Adrenal gland (tissue), 12 donors: ENCODE results near the gene TADA3. TPM values are rescaled to one million over a fixed set of nuclear protein-coding genes. Genes with fewer than 3 reads are reported as not detected.
"Not testable (repeated sequence)": the region's sequence is repeated elsewhere in the genome, so short reads cannot be mapped to it uniquely, and the experiment has no call there.

Source experiments
- DNase-seq, 7 donors: peaks; one replicate each; pipeline ENCODE4 v3.0.0-alpha.2; 2019 to 2020
- H3K27ac ChIP-seq, 5 donors: fragments of 200-600 bp; sonication (generic) in 4 of 5; 1 replicate in 3 of 5; 2 replicates in 2 of 5; pipeline versions ENCODE4 v1.5.1 to v1.8.0; 2016 to 2020; ENCODE audit warnings: mild to moderate bottlenecking in 1 of 5
- H3K27me3 ChIP-seq: fragments of 200-600 bp; 2 replicates; pipeline ENCODE4 v1.8.0; 2021
- H3K36me3 ChIP-seq, 2 donors: fragments of 200-600 bp; replicated peaks in 1 of 2; 1 replicate in 1 of 2; 2 replicates in 1 of 2; pipeline versions ENCODE4 v1.5.1 to v1.8.0; 2018 to 2022
- H3K4me1 ChIP-seq, 2 donors: fragments of 200-600 bp; replicated peaks in 1 of 2; 1 replicate in 1 of 2; 2 replicates in 1 of 2; pipeline versions ENCODE4 v1.5.1 to v1.8.0; 2018 to 2021
- H3K4me3 ChIP-seq, 4 donors: fragments of 200-600 bp; sonication (generic) in 3 of 4; one replicate each; pipeline ENCODE4 v1.5.1; 2016 to 2018
- H3K9me3 ChIP-seq, 3 donors: fragments of 200-600 bp; sonication (generic) in 1 of 3; replicated peaks in 1 of 3; 1 replicate in 2 of 3; 2 replicates in 1 of 3; pipeline versions ENCODE4 v1.5.1 to v1.8.0; 2016 to 2021
- CTCF ChIP-seq, 6 experiments: fragments of 450-650 bp in 4 of 6; fragments of 200-600 bp in 2 of 6; sonication (generic) in 1 of 6; IDR thresholded peaks; 1 replicate in 5 of 6; 2 replicates in 1 of 6; pipeline versions ENCODE4 v1.5.1 to v1.8.0; 2016 to 2021; ENCODE audit warnings: antibody characterized with exemption in 6 of 6, mild to moderate bottlenecking in 2 of 6, moderate library complexity in 1 of 6
- POLR2A ChIP-seq, 2 donors: fragments of 450-650 bp; IDR thresholded peaks; one replicate each; pipeline ENCODE4 v1.6.1; 2017; ENCODE audit warnings: antibody characterized with exemption in 2 of 2, mild to moderate bottlenecking in 2 of 2, moderate library complexity in 1 of 2
- WGBS, 4 donors: extraction: QIAGEN DNeasy Blood & Tissue Kit in 2 of 4; methylation state at CpG; one replicate each; pipeline versions ENCODE4 v1.1.5 to v1.1.7; 2013 to 2017; 5-methylcytosine and 5-hydroxymethylcytosine counted together
- intact Hi-C, 2 donors: fragments of 100-400 bp; cut with DNase I; formaldehyde crosslinking; loops; one replicate each; pipeline versions ENCODE4 v1.14.1 to v1.15.0; 2022 to 2023
- polyA plus RNA-seq, 3 donors: library from polyadenylated mRNA; stranded (reverse); fragments of 200-250 nt in 2 of 3; fragments of 350-450 nt in 1 of 3; fragmentation: Illumina TruSeq in 1 of 3; extraction: RNeasy Lipid Tissue Mini Kit (QIAGEN cat#74804) in 1 of 3; gene quantifications; one replicate each; pipeline ENCODE4 v1.2.3, GENCODE V29; 2013 to 2014
- total RNA-seq, 9 donors: library from RNA; depleted of rRNA in 4 of 9; stranded (reverse); fragments of >200 nt in 4 of 9; fragments of 120-200 nt in 1 of 9; fragmentation: NEBNext Ultra II Directional in 1 of 9; extraction: Animal tissue kit (Norgen Biotek cat#: 25700) in 1 of 9; gene quantifications; one replicate each; pipeline versions ENCODE4 v1.1.0 to v1.2.4, GENCODE V29; 2013 to 2023
- donor health status: healthy with polysubstance abuse.
- donor health status: Bipolar disorder and iron deficiency.
- donor health status: DM: yes; HTN: yes; CAD: no.
- donor health status: DM: no; HTN: no; CAD: no.
- donor health status: DM: no; HTN: no; CAD: no.
- donor health status: DM: yes; HTN: yes; CAD: no.

The TADA3 gene
- total and polyA plus RNA-seq, 12 donors, result 49.7 to 148 (median 115) TPM

GRCh38 chr3:9777694-9778021 is 14.6 kb downstream of the TADA3 start:
- Histone ChIP-seq H3K36me3 (peaks cover 0 to 15% of the 10 kb centered on the region in 2 donors), H3K9me3 (no peaks in the 10 kb centered on the region), H3K4me1 (peaks cover 28 to 63% of the 10 kb centered on the region in 2 donors), H3K4me3 (no peak overlapping the region), H3K27ac (peak overlapping the region in 3 of 5 donors; percentile 39 to 73 (median 64)), H3K27me3 (no peaks in the 10 kb centered on the region)
- TF ChIP-seq POLR2A (IDR thresholded peaks at IDR 0.05), result no peak
- no peak for TF ChIP-seq CTCF (IDR thresholded peaks at IDR 0.05)
- 56 to 89% (median 80%) methylated on average over 1 of the region's 1 CpG for WGBS, 4 donors
- no peak for DNase-seq
- intact Hi-C loops, result no loop called here

DNA sequence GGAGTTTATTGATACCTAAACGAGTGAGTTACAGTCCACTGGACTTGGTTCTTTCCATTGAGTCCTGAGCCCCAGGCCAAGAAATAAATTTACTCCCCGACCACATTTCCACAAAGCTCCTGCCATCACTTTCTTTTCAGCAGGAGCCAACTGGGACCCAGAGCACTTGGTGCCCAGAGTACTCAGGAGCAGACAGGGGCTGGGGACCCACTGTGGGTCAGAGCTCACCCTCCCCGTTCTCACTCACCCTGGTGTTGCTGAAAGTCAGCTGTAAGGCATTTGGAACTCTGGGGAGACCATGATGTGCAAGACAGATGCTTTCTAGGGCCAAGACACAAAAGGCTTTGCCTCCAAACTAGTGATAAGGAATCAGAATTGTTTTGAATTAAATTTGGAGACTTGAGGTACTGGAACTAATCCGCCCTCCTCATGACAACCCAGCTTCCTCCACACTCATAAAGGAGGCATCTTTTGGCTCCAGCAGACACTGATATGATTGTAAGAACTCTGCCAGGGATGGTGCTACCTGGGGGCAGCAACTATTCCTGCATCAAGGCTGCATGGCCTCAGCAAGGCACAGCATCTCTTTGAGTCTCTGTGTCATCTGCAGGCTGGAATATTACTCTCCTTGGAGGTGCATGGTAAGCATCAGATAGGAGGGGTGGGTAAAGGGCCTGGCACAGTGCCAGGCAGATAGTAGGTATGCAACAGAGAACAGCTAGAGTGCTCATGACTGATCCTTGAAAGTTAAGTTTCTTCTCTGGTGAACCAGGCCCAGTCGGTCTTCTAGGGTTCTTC is 15.2 kb downstream of the TADA3 start:
- Histone ChIP-seq H3K4me3 (no peak overlapping the region), H3K4me1 (peaks cover 23 to 58% of the 10 kb centered on the region in 2 donors), H3K36me3 (peaks cover 0 to 10% of the 10 kb centered on the region in 2 donors), H3K27me3 (no peaks in the 10 kb centered on the region), H3K9me3 (no peaks in the 10 kb centered on the region), H3K27ac (peak overlapping the region in 3 of 5 donors; percentile 39 to 73 (median 64))
- intact Hi-C loops, result no loop called here
- no peak for TF ChIP-seq POLR2A (IDR thresholded peaks at IDR 0.05)
- TF ChIP-seq CTCF (IDR thresholded peaks at IDR 0.05), result no peak
- no peak for DNase-seq
- WGBS, 4 donors, result 76 to 79% (median 77%) methylated on average over 4 to 5 of the region's 5 CpGs

DNA sequence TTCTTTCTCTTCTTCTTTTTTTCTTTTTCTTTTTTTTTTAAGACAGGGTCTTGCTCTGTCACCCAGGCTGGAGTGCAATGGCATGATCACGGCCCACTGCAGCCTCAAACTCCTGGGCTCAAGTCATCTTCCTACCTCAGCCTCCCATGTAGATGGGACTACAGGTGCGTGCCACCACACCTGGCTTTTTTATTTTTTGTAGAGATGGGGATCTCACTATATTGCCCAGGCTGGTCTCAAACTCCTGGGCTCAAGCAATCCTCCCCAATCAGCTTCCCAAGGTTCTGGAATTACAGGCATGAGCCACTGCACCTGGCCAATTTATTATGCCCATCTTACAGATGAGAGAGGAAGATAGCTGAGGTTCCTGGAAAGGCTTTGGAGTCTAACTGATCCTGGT is 21.3 kb downstream of the TADA3 start:
- Histone ChIP-seq H3K27ac (peak overlapping the region in 3 of 5 donors; percentile 58 to 92 (median 77)), H3K4me1 (peaks cover 37 to 58% of the 10 kb centered on the region in 2 donors), H3K4me3 (peak overlapping the region in 1 of 4 donors; percentile 73)
- intact Hi-C loops, H3K27me3 ChIP-seq, H3K9me3 ChIP-seq, DNase-seq, H3K36me3 ChIP-seq: not testable (repeated sequence)
- 57 to 80% (median 76%) methylated on average over 2 of the region's 2 CpGs for whole genome bisulfite sequencing, 4 donors

- TF ChIP-seq POLR2A (IDR thresholded peaks at IDR 0.05) (peak in 1 of 2 donors; percentile 2), CTCF (IDR thresholded peaks at IDR 0.05) (no peak)
- no peaks in the 10 kb centered on the region for H3K27me3 ChIP-seq
- H3K4me3 ChIP-seq, result peak overlapping the region in 2 of 4 donors; percentile 36 to 73
- peaks cover 37 to 61% of the 10 kb centered on the region in 2 donors for H3K4me1 ChIP-seq
- H3K9me3 ChIP-seq, result no peaks in the 10 kb centered on the region
- H3K36me3 ChIP-seq, result peaks cover 0 to 12% of the 10 kb centered on the region in 2 donors
- intact Hi-C loops, result no loop called here
- 2 to 11% (median 7%) methylated on average over 13 to 15 of the region's 15 CpGs for WGBS, 4 donors
- DNase-seq, result peak; percentile 95 to 98 (median 97)
- peak overlapping the region; percentile 58 to 92 (median 77) for H3K27ac ChIP-seq
Observed at GRCh38 chr3:9770276-9770812, 21.9 kb downstream of the TADA3 start.
